ENCODE data around the gene GLIS1. TPM values are rescaled to one million over a fixed set of nuclear protein-coding genes. Genes with fewer than 3 reads are reported as not detected.

GLIS1 gene
- total and polyA plus RNA-seq, 2 experiments from 2014 or later = 0.26 to 0.31 TPM

GRCh38 chr1:53600561-53600960 lies 138.4 kb downstream of the GLIS1 start:
- no peaks in the 10 kb centered on the region for H3K9me3 Mint-ChIP-seq
- Histone ChIP-seq H3K9me2 (ENCODE audit: insufficient read depth) (no peaks in the 10 kb centered on the region), H4K20me1 (replicated peaks; ENCODE audit: insufficient read depth) (no peaks in the 10 kb centered on the region), H3K36me3 (ENCODE audit: insufficient read depth) (no peaks in the 10 kb centered on the region), H3F3A (replicated peaks; ENCODE audit: low read depth) (no peaks in the 10 kb centered on the region), H2AFZ (no peak overlapping the region), H3K4me2 (no peak overlapping the region), H3K27me3 (ENCODE audit: insufficient read depth) (no peaks in the 10 kb centered on the region), H3K4me3 (no peak overlapping the region), H3K4me1 (ENCODE audit: insufficient read depth) (no peaks in the 10 kb centered on the region), H3K27ac (ENCODE audit: low read depth) (no peak overlapping the region), H3K79me2 (replicated peaks; ENCODE audit: insufficient read depth) (no peaks in the 10 kb centered on the region)
- ATAC-seq = no peak
- no peaks in the 10 kb centered on the region for H3K36me3 Mint-ChIP-seq (ENCODE audit: low read depth)
- H3K27me3 Mint-ChIP-seq (ENCODE audit: insufficient read depth, low read depth, poor library complexity) = peaks cover 9% of the 10 kb centered on the region
- DNase-seq (ENCODE audit: low spot score) = no peak
- TF ChIP-seq JUNB (IDR thresholded peaks at IDR 0.05; ENCODE audit: unreplicated experiment) (no peak), EZH2phosphoT487 (IDR thresholded peaks at IDR 0.05; ENCODE audit: unreplicated experiment) (no peak), EZH2 (IDR thresholded peaks at IDR 0.05; ENCODE audit: low read depth, unreplicated experiment) (no peak), NANOG (IDR thresholded peaks at IDR 0.05; ENCODE audit: borderline replicate concordance) (no peak), ZNF331 (CRISPR knock-in tag; IDR thresholded peaks at IDR 0.05; ENCODE audit: low read depth) (no peak), REST (IDR thresholded peaks at IDR 0.05; ENCODE audit: unreplicated experiment) (no peak), ZNF462 (CRISPR knock-in tag; IDR thresholded peaks at IDR 0.05) (no peak), STAT1 (IDR thresholded peaks at IDR 0.05; ENCODE audit: unreplicated experiment) (no peak), ZNF114 (CRISPR knock-in tag; IDR thresholded peaks at IDR 0.05) (no peak), POLR2AphosphoS5 (IDR thresholded peaks at IDR 0.05; ENCODE audit: low read depth) (no peak)
- no peak overlapping the region for H3K27ac Mint-ChIP-seq
- no peaks in the 10 kb centered on the region; the same call in 2 of the 3 replicates for H3K4me1 Mint-ChIP-seq
- no peak overlapping the region for H3K4me3 Mint-ChIP-seq

Data from GM23338 (cell line).